ENCODE results near the gene SLC12A9. TPM values are rescaled to one million over a fixed set of nuclear protein-coding genes. Genes with fewer than 3 reads are reported as not detected.
A peak's percentile ranks its signal among the peaks of the same experiment; 100 is the strongest.

Gene SLC12A9
- total and polyA plus RNA-seq, 2 donors (not counting 1 experiment from before 2014, with no cell fraction given) = 80.0 to 80.1 TPM

DNA sequence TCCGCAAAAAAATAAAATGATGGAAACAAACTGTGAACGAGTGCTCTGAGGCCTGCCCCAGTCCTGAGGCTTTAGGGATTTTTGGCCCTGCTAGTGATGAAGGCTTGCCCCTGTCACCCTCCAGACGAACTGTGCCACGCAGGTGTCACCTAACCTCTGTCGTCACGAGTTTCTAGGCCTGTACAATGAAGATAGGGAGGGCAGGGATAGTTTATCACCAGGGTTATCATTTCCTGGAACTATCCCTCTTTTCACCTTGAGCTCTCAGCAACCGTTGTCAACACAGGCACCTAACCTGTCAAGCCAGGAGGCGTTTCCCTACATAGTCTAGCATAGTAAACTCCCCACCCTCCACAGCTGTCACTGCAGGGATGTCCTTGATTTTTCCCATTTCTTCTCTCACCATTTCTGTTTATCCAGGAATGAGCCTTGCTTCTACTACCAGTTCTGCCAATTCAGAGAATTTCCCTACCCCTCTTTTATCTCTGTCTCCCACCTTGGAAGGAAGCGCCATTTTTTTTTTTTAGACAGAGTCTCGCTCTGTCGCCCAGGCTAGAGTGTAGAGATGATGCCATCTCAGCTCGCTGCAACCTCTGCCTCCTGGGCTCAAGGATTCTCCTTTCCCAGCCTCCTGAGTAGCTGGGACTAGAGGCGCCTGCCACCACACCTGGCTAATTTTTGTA lies 45.4 kb downstream of the SLC12A9 start:
- no peaks in the 10 kb centered on the region for H3K36me3 ChIP-seq (replicated peaks in 1 of 2; ENCODE audit: control extremely low read depth in 1 of 2, control insufficient read depth in 1 of 2, extremely low read depth in 1 of 2, insufficient read depth in 2 of 2, low read length in 1 of 2)
- H3K9me3 ChIP-seq (ENCODE audit: control extremely low read depth in 1 of 3, control insufficient read depth in 2 of 3, insufficient read depth in 1 of 3, low read length in 2 of 3) = peaks cover 0 to 16% (median 0%) of the 10 kb centered on the region in 3 donors
- Mint-ChIP-seq H3K4me3 (peak overlapping the region; percentile 80), H3K27ac (no peak overlapping the region), H3K9me3 (ENCODE audit: insufficient read depth) (no peaks in the 10 kb centered on the region), H3K27me3 (peaks cover 29% of the 10 kb centered on the region), H3K4me1 (peaks cover 10% of the 10 kb centered on the region)
- no peaks in the 10 kb centered on the region for H4K20me1 ChIP-seq (ENCODE audit: control insufficient read depth, insufficient read depth, low read length, poor library complexity, severe bottlenecking)
- no peak overlapping the region for H3K4me2 ChIP-seq (replicated peaks; ENCODE audit: low read depth, low read length, poor library complexity, severe bottlenecking)
- H3K4me1 ChIP-seq (ENCODE audit: control insufficient read depth in 2 of 2, insufficient read depth in 2 of 2, low read length in 2 of 2) = peaks cover 22 to 23% of the 10 kb centered on the region in 2 donors
- peaks cover 0 to 57% (median 20%) of the 10 kb centered on the region in 4 experiments for H3K27me3 ChIP-seq (replicated peaks in 1 of 4; ENCODE audit: control extremely low read depth in 1 of 4, control insufficient read depth in 3 of 4, insufficient read depth in 4 of 4, low read length in 3 of 4)
- no peak for ATAC-seq (ENCODE audit: low read depth)
- no peaks in the 10 kb centered on the region for H3K79me2 ChIP-seq (ENCODE audit: control insufficient read depth, insufficient read depth, low read length)
- TF ChIP-seq EZH2 (IDR thresholded peaks at IDR 0.05; ENCODE audit: borderline replicate concordance, insufficient read depth, low read depth, low read length, poor library complexity, severe bottlenecking) = no peak
- ChIA-PET POLR2A (no interaction called here), CTCF (interaction anchor here (0.6 to 2.2 kb wide), 11 partner anchors 8 to 773 kb away, joined by 3 to 27 read pairs (median 3); partner anchors contain the start of genes SLC12A9 and UFSP1)
- no peak overlapping the region for H3K9ac ChIP-seq (ENCODE audit: low read length)
- 78% methylated on average over 7 of the region's 13 CpGs for WGBS (ENCODE audit: insufficient coverage)
- DNase-seq = no peak
- H3K27ac ChIP-seq (ENCODE audit: low read length in 2 of 2) = no peak overlapping the region
- no peak overlapping the region for H2AFZ ChIP-seq (ENCODE audit: insufficient read depth, low read depth, low read length, poor library complexity, severe bottlenecking)
- intact Hi-C loops (cut with micrococcal nuclease) = loop anchor here (10.0 kb wide), 1 partner anchor 247 kb away; no protein-coding TSS in a partner anchor
- no peak overlapping the region for H3K4me3 ChIP-seq (ENCODE audit: control extremely low read depth in 1 of 5, extremely low read depth in 1 of 5, insufficient read depth in 1 of 5, low read depth in 2 of 5, low read length in 4 of 5)

DNA sequence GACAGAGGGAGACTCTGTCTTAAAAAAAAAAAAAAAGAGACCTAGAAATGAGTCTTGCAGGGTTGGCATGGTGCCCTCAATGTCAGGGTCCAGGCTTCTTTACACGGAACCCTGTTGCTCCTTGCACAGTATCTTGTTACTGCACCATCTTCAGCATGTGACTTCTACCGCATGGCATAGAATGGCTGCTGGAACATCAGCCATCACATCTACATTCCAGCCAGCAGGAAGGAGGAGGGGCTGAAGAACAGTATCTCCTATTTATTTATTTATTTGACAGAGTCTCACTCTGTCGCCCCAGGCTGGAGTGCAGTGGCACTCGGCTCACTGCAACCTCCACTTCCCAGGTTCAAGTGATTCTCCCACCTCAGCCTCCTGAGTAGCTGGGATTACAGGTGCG lies 46.9 kb downstream of the SLC12A9 start:
- Histone ChIP-seq H2AFZ (ENCODE audit: insufficient read depth, low read depth, low read length, poor library complexity, severe bottlenecking) (no peak overlapping the region), H3K4me2 (replicated peaks; ENCODE audit: low read depth, low read length, poor library complexity, severe bottlenecking) (no peak overlapping the region), H3K79me2 (ENCODE audit: control insufficient read depth, insufficient read depth, low read length) (no peaks in the 10 kb centered on the region), H4K20me1 (ENCODE audit: control insufficient read depth, insufficient read depth, low read length, poor library complexity, severe bottlenecking) (no peaks in the 10 kb centered on the region), H3K4me3 (ENCODE audit: control extremely low read depth in 1 of 5, extremely low read depth in 1 of 5, insufficient read depth in 1 of 5, low read depth in 2 of 5, low read length in 4 of 5) (no peak overlapping the region), H3K27ac (ENCODE audit: low read length in 2 of 2) (no peak overlapping the region), H3K36me3 (replicated peaks in 1 of 2; ENCODE audit: control extremely low read depth in 1 of 2, control insufficient read depth in 1 of 2, extremely low read depth in 1 of 2, insufficient read depth in 2 of 2, low read length in 1 of 2) (no peaks in the 10 kb centered on the region), H3K9ac (ENCODE audit: low read length) (no peak overlapping the region), H3K4me1 (ENCODE audit: control insufficient read depth in 2 of 2, insufficient read depth in 2 of 2, low read length in 2 of 2) (peaks cover 21 to 23% of the 10 kb centered on the region in 2 donors), H3K9me3 (ENCODE audit: control extremely low read depth in 1 of 3, control insufficient read depth in 2 of 3, insufficient read depth in 1 of 3, low read length in 2 of 3) (peaks cover 0 to 16% (median 0%) of the 10 kb centered on the region in 3 donors), H3K27me3 (replicated peaks in 1 of 4; ENCODE audit: control extremely low read depth in 1 of 4, control insufficient read depth in 3 of 4, insufficient read depth in 4 of 4, low read length in 3 of 4) (peaks cover 0 to 43% (median 18%) of the 10 kb centered on the region in 4 experiments)
- peaks cover 29% of the 10 kb centered on the region for H3K27me3 Mint-ChIP-seq
- no peak overlapping the region for H3K27ac Mint-ChIP-seq
- CTCF ChIA-PET = interaction anchor here (0.6 to 2.2 kb wide), 5 partner anchors 18 to 241 kb away, joined by 3 to 27 read pairs (median 3); no protein-coding TSS in a partner anchor
- intact Hi-C loops (cut with micrococcal nuclease) = loop anchor here (10.0 kb wide), 1 partner anchor 245 kb away; no protein-coding TSS in a partner anchor
- POLR2A ChIA-PET = no interaction called here
- no CpG with 5 or more reads among the region's 5 CpGs for WGBS (ENCODE audit: insufficient coverage)
- DNase-seq = no peak
- peaks cover 10% of the 10 kb centered on the region for H3K4me1 Mint-ChIP-seq
- no peak for ATAC-seq (ENCODE audit: low read depth)
- TF ChIP-seq EZH2 (IDR thresholded peaks at IDR 0.05; ENCODE audit: borderline replicate concordance, insufficient read depth, low read depth, low read length, poor library complexity, severe bottlenecking) = no peak
- TF ChIP-seq, protein P1, sequence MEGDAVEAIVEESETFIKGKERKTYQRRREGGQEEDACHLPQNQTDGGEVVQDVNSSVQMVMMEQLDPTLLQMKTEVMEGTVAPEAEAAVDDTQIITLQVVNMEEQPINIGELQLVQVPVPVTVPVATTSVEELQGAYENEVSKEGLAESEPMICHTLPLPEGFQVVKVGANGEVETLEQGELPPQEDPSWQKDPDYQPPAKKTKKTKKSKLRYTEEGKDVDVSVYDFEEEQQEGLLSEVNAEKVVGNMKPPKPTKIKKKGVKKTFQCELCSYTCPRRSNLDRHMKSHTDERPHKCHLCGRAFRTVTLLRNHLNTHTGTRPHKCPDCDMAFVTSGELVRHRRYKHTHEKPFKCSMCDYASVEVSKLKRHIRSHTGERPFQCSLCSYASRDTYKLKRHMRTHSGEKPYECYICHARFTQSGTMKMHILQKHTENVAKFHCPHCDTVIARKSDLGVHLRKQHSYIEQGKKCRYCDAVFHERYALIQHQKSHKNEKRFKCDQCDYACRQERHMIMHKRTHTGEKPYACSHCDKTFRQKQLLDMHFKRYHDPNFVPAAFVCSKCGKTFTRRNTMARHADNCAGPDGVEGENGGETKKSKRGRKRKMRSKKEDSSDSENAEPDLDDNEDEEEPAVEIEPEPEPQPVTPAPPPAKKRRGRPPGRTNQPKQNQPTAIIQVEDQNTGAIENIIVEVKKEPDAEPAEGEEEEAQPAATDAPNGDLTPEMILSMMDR (IDR thresholded peaks at IDR 0.05) = no peak
- H3K9me3 Mint-ChIP-seq (ENCODE audit: insufficient read depth) = no peaks in the 10 kb centered on the region
- no peak overlapping the region for H3K4me3 Mint-ChIP-seq

Measured in B cell (primary cell).